ENCODE results near the gene NF2. TPM values are rescaled to one million over a fixed set of nuclear protein-coding genes. Genes with fewer than 3 reads are reported as not detected.

Gene NF2
- total RNA-seq, 1 experiment from 2014 or later, result 56.9 TPM

GRCh38 chr22:29715240-29715639 lies 111.8 kb downstream of the NF2 start (continued):
- TF ChIP-seq ZNF219 (CRISPR knock-in tag; IDR thresholded peaks at IDR 0.05; ENCODE audit: borderline replicate concordance), result no peak
- TF ChIP-seq MLX (CRISPR knock-in tag; IDR thresholded peaks at IDR 0.05), result no peak
- no peak for TF ChIP-seq FOXP4 (CRISPR knock-in tag; IDR thresholded peaks at IDR 0.05)
- no peak for TF ChIP-seq E2F1 (CRISPR knock-in tag; IDR thresholded peaks at IDR 0.05)
- no peak for TF ChIP-seq GABPB1 (CRISPR knock-in tag; IDR thresholded peaks at IDR 0.05)

GRCh38 chr22:29715705-29716104 lies 112.3 kb downstream of the NF2 start:
- CTCF ChIA-PET, result interaction anchor here (1.2 to 6.7 kb wide), 3 partner anchors 14 to 290 kb away, joined by 4 to 57 read pairs (median 16); no protein-coding TSS in a partner anchor
- peaks cover 37% of the 10 kb centered on the region for H3K27me3 Mint-ChIP-seq (ENCODE audit: low read depth)
- TF ChIP-seq JUN (CRISPR knock-in tag; IDR thresholded peaks at IDR 0.05), result no peak
- no peak for TF ChIP-seq HMGXB4 (CRISPR knock-in tag; IDR thresholded peaks at IDR 0.05)
- TF ChIP-seq IRF2 (CRISPR knock-in tag; IDR thresholded peaks at IDR 0.05; ENCODE audit: borderline replicate concordance, low read depth), result no peak
- no peak for TF ChIP-seq NFYB (CRISPR knock-in tag; conservative IDR thresholded peaks at IDR 0.05; ENCODE audit: low read depth)
- no peak for TF ChIP-seq OVOL2 (CRISPR knock-in tag; IDR thresholded peaks at IDR 0.05; ENCODE audit: borderline replicate concordance)
- no peak for TF ChIP-seq ATF2 (CRISPR knock-in tag; IDR thresholded peaks at IDR 0.05; ENCODE audit: borderline replicate concordance, low read depth)
- no peak for TF ChIP-seq AFF4 (CRISPR knock-in tag; IDR thresholded peaks at IDR 0.05; ENCODE audit: borderline replicate concordance)
- TF ChIP-seq HMGA2 (CRISPR knock-in tag; IDR thresholded peaks at IDR 0.05), result no peak
- no peak for TF ChIP-seq ARID4B (CRISPR knock-in tag; IDR thresholded peaks at IDR 0.05; ENCODE audit: borderline replicate concordance)
- TF ChIP-seq ATF6 (CRISPR knock-in tag; IDR thresholded peaks at IDR 0.05), result no peak
- TF ChIP-seq ZSCAN18 (CRISPR knock-in tag; IDR thresholded peaks at IDR 0.05), result no peak

More at GRCh38 chr22:29715705-29716104, 112.3 kb downstream of the NF2 start:
- Mint-ChIP-seq H3K4me1 (peaks cover 3% of the 10 kb centered on the region; the same call in 1 of the 2 replicates), H3K36me3 (no peaks in the 10 kb centered on the region), H3K4me3 (no peak overlapping the region), H3K9me3 (no peaks in the 10 kb centered on the region), H3K27ac (no peak overlapping the region)
- POLR2A ChIA-PET, result no interaction called here
- DNase-seq (ENCODE audit: low spot score) (no peak), ATAC-seq (no peak)

All from WTC11 (cell line).